CD4-positive, alpha-beta T cell (primary cell): Measurements from ENCODE around the gene SH3BP2. TPM values are rescaled to one million over a fixed set of nuclear protein-coding genes. Genes with fewer than 3 reads are reported as not detected.

Experiments
- ATAC-seq: fragments of 200-7000 bp; cut with Tn5 transposase; one replicate; pipeline ENCODE4 v1.10.0; 2022; ENCODE audit warnings: mild to moderate bottlenecking; ENCODE audit not compliant: poor library complexity
- CTCF ChIA-PET: fragments of 350-600 bp; sonication (Branson Sonifier 250); formaldehyde crosslinking; loops from one replicate; lab custom pipeline; 2021; ENCODE audit warnings: antibody characterized with exemption, inconsistent platforms; lab: Charles Lee
- POLR2A ChIA-PET: fragments of 350-600 bp; sonication (Branson Sonifier 250); formaldehyde crosslinking; loops from one replicate; lab custom pipeline; 2021; ENCODE audit warnings: antibody characterized with exemption, inconsistent platforms; lab: Charles Lee
- DNase-seq, 14 experiments: peaks; one replicate each; pipeline ENCODE4 v3.0.0-alpha.2; 2013 to 2020; ENCODE audit warnings: mixed read lengths in 2 of 14
- H3K27ac ChIP-seq, 2 donors: one replicate each; pipeline versions ENCODE4 v1.5.1 to v1.7.0; 2013; ENCODE audit warnings: low read length in 2 of 2, low read depth in 1 of 2, mild to moderate bottlenecking in 1 of 2
- H3K27me3 ChIP-seq, 2 experiments: 1 replicate in 1 of 2; 2 replicates in 1 of 2; pipeline versions ENCODE4 v1.6.1 to v1.7.0; 2013; ENCODE audit warnings: low read length in 2 of 2, control low read depth in 1 of 2, mild to moderate bottlenecking in 1 of 2, moderate library complexity in 1 of 2; ENCODE audit not compliant: insufficient read depth in 2 of 2, control insufficient read depth in 1 of 2
- H3K36me3 ChIP-seq: one replicate; pipeline ENCODE4 v1.6.1; 2013; ENCODE audit warnings: low read length, control low read depth; ENCODE audit not compliant: insufficient read depth
- H3K4me1 ChIP-seq: one replicate; pipeline ENCODE4 v1.6.1; 2013; ENCODE audit warnings: low read length, control low read depth; ENCODE audit not compliant: insufficient read depth
- H3K4me3 ChIP-seq: one replicate; pipeline ENCODE4 v1.5.1; 2013; ENCODE audit warnings: mild to moderate bottlenecking, low read length, moderate library complexity
- H3K9me3 ChIP-seq, 2 experiments: 1 replicate in 1 of 2; 2 replicates in 1 of 2; pipeline versions ENCODE4 v1.6.1 to v1.7.0; 2013; ENCODE audit warnings: low read length in 2 of 2, mild to moderate bottlenecking in 2 of 2, control low read depth in 1 of 2, moderate library complexity in 1 of 2; ENCODE audit not compliant: control insufficient read depth in 1 of 2, insufficient read depth in 1 of 2
- H3K27ac Mint-ChIP-seq: one replicate; pipeline ENCODE4 v1.8.0; 2020; ENCODE audit warnings: mixed read lengths
- H3K27me3 Mint-ChIP-seq: one replicate; pipeline ENCODE4 v1.8.0; 2021; ENCODE audit warnings: mixed read lengths
- H3K36me3 Mint-ChIP-seq: one replicate; pipeline ENCODE4 v1.8.0; 2021; ENCODE audit warnings: low read depth, mixed read lengths
- H3K4me1 Mint-ChIP-seq: one replicate; pipeline ENCODE4 v1.8.0; 2021; ENCODE audit warnings: low read depth, mixed read lengths
- H3K4me3 Mint-ChIP-seq: one replicate; pipeline ENCODE4 v1.8.0; 2020; ENCODE audit warnings: mild to moderate bottlenecking, mixed read lengths
- H3K9me3 Mint-ChIP-seq: one replicate; pipeline ENCODE4 v1.8.0; 2020; ENCODE audit warnings: mixed read lengths
- CTCF ChIP-seq: fragments of 200-600 bp; IDR thresholded peaks from one replicate; pipeline ENCODE4 v1.8.0; 2022; ENCODE audit warnings: antibody characterized with exemption, mild to moderate bottlenecking
- intact Hi-C, 2 experiments: fragments of 100-400 bp; cut with DNase I in 1 of 2; cut with micrococcal nuclease in 1 of 2; formaldehyde crosslinking; loops; one replicate each; pipeline versions ENCODE4 v1.15.1 to v1.9.0; 2023 to 2025; cut with DNase I, micrococcal nuclease
- total RNA-seq, 174 experiments: library from RNA in 2 of 174; stranded (reverse) in 2 of 174; gene quantifications; one replicate each; pipeline ENCODE4 v1.2.3 and lab custom pipeline; 2021 to 2026

The SH3BP2 gene
- total RNA-seq, 2 experiments from 2014 or later, result 30.1 to 30.5 TPM

GRCh38 chr4:2871911-2872310 lies 79.0 kb downstream of the SH3BP2 start:
- peaks cover 28% of the 10 kb centered on the region for H3K4me1 ChIP-seq
- H3K27me3 ChIP-seq, result no peaks in the 10 kb centered on the region
- TF ChIP-seq CTCF, result no peak
- peak; percentile 51 for ATAC-seq
- no peak overlapping the region for H3K4me3 ChIP-seq
- intact Hi-C loops, result loop anchor here in 1 of 2 experiments (5.0 kb wide), 1 partner anchor 110 kb away; no protein-coding TSS in a partner anchor
- POLR2A ChIA-PET, result interaction anchor here (3.5 kb wide), 1 partner anchor 10 kb away, joined by 12 read pairs; no protein-coding TSS in a partner anchor
- no peak overlapping the region for H3K27ac ChIP-seq
- peaks cover 29% of the 10 kb centered on the region for H3K36me3 ChIP-seq
- Mint-ChIP-seq H3K36me3 (peaks cover 33% of the 10 kb centered on the region), H3K4me3 (no peak overlapping the region), H3K9me3 (no peaks in the 10 kb centered on the region), H3K4me1 (peaks cover 72% of the 10 kb centered on the region), H3K27me3 (no peaks in the 10 kb centered on the region), H3K27ac (peak overlapping the region; percentile 66)
- no peaks in the 10 kb centered on the region for H3K9me3 ChIP-seq
- DNase-seq, result peak in 4 of 14 experiments; percentile 8 to 48 (median 34)
- CTCF ChIA-PET, result interaction anchor here (0.5 to 1.0 kb wide), 2 partner anchors 90 to 245 kb away, joined by 3 read pairs; no protein-coding TSS in a partner anchor

- Mint-ChIP-seq H3K4me3 (no peak overlapping the region), H3K27me3 (no peaks in the 10 kb centered on the region), H3K4me1 (peaks cover 65% of the 10 kb centered on the region), H3K9me3 (no peaks in the 10 kb centered on the region), H3K27ac (peak overlapping the region; percentile 62), H3K36me3 (peaks cover 47% of the 10 kb centered on the region)
- Histone ChIP-seq H3K9me3 (no peaks in the 10 kb centered on the region), H3K4me3 (no peak overlapping the region), H3K27ac (no peak overlapping the region), H3K27me3 (no peaks in the 10 kb centered on the region), H3K36me3 (peaks cover 33% of the 10 kb centered on the region), H3K4me1 (peaks cover 24% of the 10 kb centered on the region)
- ChIA-PET POLR2A (interaction anchor here (3.5 kb wide), 1 partner anchor 11 kb away, joined by 12 read pairs; no protein-coding TSS in a partner anchor), CTCF (interaction anchor here (1.4 kb wide), 1 partner anchor 109 kb away, joined by 4 read pairs; no protein-coding TSS in a partner anchor)
- ATAC-seq, result no peak
- intact Hi-C loops, result loop anchor here in 1 of 2 experiments (5.0 kb wide), 1 partner anchor 111 kb away; no protein-coding TSS in a partner anchor
- no peak for TF ChIP-seq CTCF
- DNase-seq, result no peak
Observed at GRCh38 chr4:2873329-2873728, 80.4 kb downstream of the SH3BP2 start.

- POLR2A ChIA-PET, result no interaction called here
- Histone ChIP-seq H3K36me3 (peaks cover 34% of the 10 kb centered on the region), H3K4me1 (peaks cover 13% of the 10 kb centered on the region), H3K27me3 (no peaks in the 10 kb centered on the region), H3K27ac (no peak overlapping the region), H3K4me3 (no peak overlapping the region), H3K9me3 (no peaks in the 10 kb centered on the region)
- ATAC-seq (no peak), DNase-seq (no peak)
- H3K27me3 Mint-ChIP-seq, result no peaks in the 10 kb centered on the region
- peaks cover 56% of the 10 kb centered on the region for H3K4me1 Mint-ChIP-seq
- peak overlapping the region; percentile 69 for H3K27ac Mint-ChIP-seq
- H3K4me3 Mint-ChIP-seq, result no peak overlapping the region
- H3K36me3 Mint-ChIP-seq, result peaks cover 57% of the 10 kb centered on the region
- TF ChIP-seq CTCF, result no peak
- H3K9me3 Mint-ChIP-seq, result no peaks in the 10 kb centered on the region
- CTCF ChIA-PET, result no interaction called here
- intact Hi-C loops, result loop anchor here in 1 of 2 experiments (5.0 kb wide), 1 partner anchor 113 kb away; no protein-coding TSS in a partner anchor
Observed at GRCh38 chr4:2874861-2875260, 82.0 kb downstream of the SH3BP2 start.
